Measurements from ENCODE around the gene SPDYE6. TPM values are rescaled to one million over a fixed set of nuclear protein-coding genes. Genes with fewer than 3 reads are reported as not detected.

The SPDYE6 gene
- total and polyA plus RNA-seq, 11 donors, result 0.15 TPM; not detected in 10

GRCh38 chr7:102395592-102395872, 39.3 kb upstream of the SPDYE6 start:
- intact Hi-C loops (cut with DNase I), result no loop called here
- no peak for ATAC-seq

GRCh38 chr7:102393467-102393866, 37.2 kb upstream of the SPDYE6 start:
- Histone ChIP-seq H3K27me3 (no peaks in the 10 kb centered on the region), H3K9me3 (no peaks in the 10 kb centered on the region), H3K27ac (no peak overlapping the region), H3K4me3 (no peak overlapping the region), H3K4me1 (peaks cover 0 to 21% (median 10%) of the 10 kb centered on the region in 12 donors), H3K36me3 (peaks cover 0 to 24% (median 13%) of the 10 kb centered on the region in 9 donors)
- ATAC-seq, result no peak
- no peak for DNase-seq
- intact Hi-C loops (cut with DNase I), result loop anchor here in 1 of 10 donors (2.0 to 5.0 kb wide), 2 partner anchors 115 to 846 kb away; no protein-coding TSS in a partner anchor
- no peak for TF ChIP-seq POLR2A (IDR thresholded peaks at IDR 0.05)
- TF ChIP-seq, protein P1, sequence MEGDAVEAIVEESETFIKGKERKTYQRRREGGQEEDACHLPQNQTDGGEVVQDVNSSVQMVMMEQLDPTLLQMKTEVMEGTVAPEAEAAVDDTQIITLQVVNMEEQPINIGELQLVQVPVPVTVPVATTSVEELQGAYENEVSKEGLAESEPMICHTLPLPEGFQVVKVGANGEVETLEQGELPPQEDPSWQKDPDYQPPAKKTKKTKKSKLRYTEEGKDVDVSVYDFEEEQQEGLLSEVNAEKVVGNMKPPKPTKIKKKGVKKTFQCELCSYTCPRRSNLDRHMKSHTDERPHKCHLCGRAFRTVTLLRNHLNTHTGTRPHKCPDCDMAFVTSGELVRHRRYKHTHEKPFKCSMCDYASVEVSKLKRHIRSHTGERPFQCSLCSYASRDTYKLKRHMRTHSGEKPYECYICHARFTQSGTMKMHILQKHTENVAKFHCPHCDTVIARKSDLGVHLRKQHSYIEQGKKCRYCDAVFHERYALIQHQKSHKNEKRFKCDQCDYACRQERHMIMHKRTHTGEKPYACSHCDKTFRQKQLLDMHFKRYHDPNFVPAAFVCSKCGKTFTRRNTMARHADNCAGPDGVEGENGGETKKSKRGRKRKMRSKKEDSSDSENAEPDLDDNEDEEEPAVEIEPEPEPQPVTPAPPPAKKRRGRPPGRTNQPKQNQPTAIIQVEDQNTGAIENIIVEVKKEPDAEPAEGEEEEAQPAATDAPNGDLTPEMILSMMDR (IDR thresholded peaks at IDR 0.05), result no peak
- WGBS, 4 donors, result 82 to 87% (median 86%) methylated on average over 9 of the region's 9 CpGs

More at GRCh38 chr7:102395592-102395872, 39.3 kb upstream of the SPDYE6 start:
- TF ChIP-seq POLR2A (IDR thresholded peaks at IDR 0.05), result no peak
- peaks cover 0 to 22% (median 10%) of the 10 kb centered on the region in 12 donors for H3K4me1 ChIP-seq
- H3K27ac ChIP-seq, result peak overlapping the region; percentile 51 to 90 (median 84)
- no peaks in the 10 kb centered on the region for H3K9me3 ChIP-seq
- H3K36me3 ChIP-seq, result peaks cover 0 to 39% (median 30%) of the 10 kb centered on the region in 9 donors
- peak overlapping the region; percentile 66 to 97 (median 84) for H3K4me3 ChIP-seq
- WGBS, 4 donors, result 13 to 17% (median 15%) methylated on average over 9 of the region's 9 CpGs
- no peak for DNase-seq
- no peaks in the 10 kb centered on the region for H3K27me3 ChIP-seq

GRCh38 chr7:102392330-102392729, 36.1 kb upstream of the SPDYE6 start:
- H3K4me1 ChIP-seq, result peaks cover 0 to 16% (median 8%) of the 10 kb centered on the region in 12 donors
- H3K27ac ChIP-seq, result no peak overlapping the region
- DNase-seq (no peak), ATAC-seq (no peak)
- intact Hi-C loops (cut with DNase I), result loop anchor here in 1 of 10 donors (2.0 to 5.0 kb wide), 2 partner anchors 114 to 845 kb away; no protein-coding TSS in a partner anchor
- TF ChIP-seq, protein P1 (IDR thresholded peaks at IDR 0.05), result no peak
- TF ChIP-seq POLR2A (IDR thresholded peaks at IDR 0.05), result no peak
- WGBS, 4 donors, result 77 to 95% (median 93%) methylated on average over 1 of the region's 1 CpG
- peaks cover 0 to 24% (median 13%) of the 10 kb centered on the region in 9 donors for H3K36me3 ChIP-seq
- no peaks in the 10 kb centered on the region for H3K27me3 ChIP-seq
- H3K9me3 ChIP-seq, result no peaks in the 10 kb centered on the region
- no peak overlapping the region for H3K4me3 ChIP-seq

GRCh38 chr7:102390697-102391484, 34.6 kb upstream of the SPDYE6 start:
- TF ChIP-seq, protein P1 (IDR thresholded peaks at IDR 0.05), result peak; percentile 85 to 95 (median 91)
- no peak for TF ChIP-seq POLR2A (IDR thresholded peaks at IDR 0.05)
- Histone ChIP-seq H3K4me3 (no peak overlapping the region), H3K27me3 (no peaks in the 10 kb centered on the region), H3K27ac (no peak overlapping the region), H3K36me3 (peaks cover 0 to 33% (median 24%) of the 10 kb centered on the region in 9 donors), H3K9me3 (no peaks in the 10 kb centered on the region), H3K4me1 (peaks cover 0 to 11% (median 4%) of the 10 kb centered on the region in 12 donors)
- 65 to 73% (median 70%) methylated on average over 11 to 12 of the region's 12 CpGs for WGBS, 4 donors
- ATAC-seq (peak; percentile 51 to 85 (median 82)), DNase-seq (peak; percentile 76 to 90 (median 82))
- intact Hi-C loops (cut with DNase I), result loop anchor here in 9 of 10 donors (1.0 to 5.0 kb wide), 4 partner anchors 104 to 844 kb away; partner anchors contain the start of gene SH2B2 (in 1 of the 9)

Measured in heart left ventricle (tissue), 16 donors.